ENCODE measurements around the gene EIF4G3.

Gene EIF4G3

DNA sequence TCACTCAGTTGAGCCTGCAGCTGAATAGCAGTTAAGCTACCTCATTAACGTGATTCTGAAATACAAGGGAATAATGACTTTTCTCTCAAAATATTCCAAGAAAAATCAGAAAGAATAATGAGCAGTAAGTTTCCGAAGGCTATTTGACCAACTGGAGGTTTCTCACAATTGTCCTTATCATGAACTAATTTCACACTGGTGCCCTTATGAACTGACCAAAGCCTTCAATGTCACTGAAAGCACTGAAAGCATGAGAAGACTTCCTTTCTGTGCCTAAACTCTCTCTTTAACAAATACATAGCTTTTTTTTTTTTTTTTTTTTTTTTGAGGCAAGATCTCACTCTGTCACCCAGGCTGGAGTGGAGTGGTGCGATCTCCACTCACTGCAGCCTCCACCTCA, 18.8 kb downstream of the EIF4G3 start:
- H3K4me3 ChIP-seq (ENCODE audit: low read depth, low read length) = no peak overlapping the region
- TF ChIP-seq, protein P1, sequence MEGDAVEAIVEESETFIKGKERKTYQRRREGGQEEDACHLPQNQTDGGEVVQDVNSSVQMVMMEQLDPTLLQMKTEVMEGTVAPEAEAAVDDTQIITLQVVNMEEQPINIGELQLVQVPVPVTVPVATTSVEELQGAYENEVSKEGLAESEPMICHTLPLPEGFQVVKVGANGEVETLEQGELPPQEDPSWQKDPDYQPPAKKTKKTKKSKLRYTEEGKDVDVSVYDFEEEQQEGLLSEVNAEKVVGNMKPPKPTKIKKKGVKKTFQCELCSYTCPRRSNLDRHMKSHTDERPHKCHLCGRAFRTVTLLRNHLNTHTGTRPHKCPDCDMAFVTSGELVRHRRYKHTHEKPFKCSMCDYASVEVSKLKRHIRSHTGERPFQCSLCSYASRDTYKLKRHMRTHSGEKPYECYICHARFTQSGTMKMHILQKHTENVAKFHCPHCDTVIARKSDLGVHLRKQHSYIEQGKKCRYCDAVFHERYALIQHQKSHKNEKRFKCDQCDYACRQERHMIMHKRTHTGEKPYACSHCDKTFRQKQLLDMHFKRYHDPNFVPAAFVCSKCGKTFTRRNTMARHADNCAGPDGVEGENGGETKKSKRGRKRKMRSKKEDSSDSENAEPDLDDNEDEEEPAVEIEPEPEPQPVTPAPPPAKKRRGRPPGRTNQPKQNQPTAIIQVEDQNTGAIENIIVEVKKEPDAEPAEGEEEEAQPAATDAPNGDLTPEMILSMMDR (IDR thresholded peaks at IDR 0.05; ENCODE audit: borderline replicate concordance, insufficient read depth, low read depth, low read length) = no peak

GRCh38 chr1:21157054-21157453, 19.6 kb downstream of the EIF4G3 start:
- H3K4me3 ChIP-seq (ENCODE audit: low read depth, low read length) = no peak overlapping the region
- TF ChIP-seq, protein P1 (IDR thresholded peaks at IDR 0.05; ENCODE audit: borderline replicate concordance, insufficient read depth, low read depth, low read length) = no peak

DNA sequence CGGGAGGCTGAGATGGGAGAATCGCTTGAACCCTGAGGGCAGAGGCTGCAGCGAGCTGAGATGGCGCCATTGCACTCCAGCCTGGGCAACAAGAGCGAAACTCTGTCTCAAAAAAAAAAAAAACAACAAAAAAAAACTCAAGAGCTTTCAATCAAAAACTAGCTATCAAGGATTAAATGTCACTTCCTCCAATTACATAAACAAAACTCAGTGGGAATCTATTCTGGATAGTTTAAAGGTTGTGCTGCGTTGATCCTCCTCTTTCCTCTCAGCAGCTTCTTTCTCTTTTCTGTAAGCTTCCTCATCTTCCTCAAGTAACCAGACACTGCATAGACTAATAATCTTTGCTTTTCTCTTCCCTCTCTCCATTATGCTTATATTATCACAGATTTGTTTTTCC, 20.7 kb downstream of the EIF4G3 start:
- TF ChIP-seq, protein P1 (IDR thresholded peaks at IDR 0.05; ENCODE audit: borderline replicate concordance, insufficient read depth, low read depth, low read length) = no peak
- H3K4me3 ChIP-seq (ENCODE audit: low read depth, low read length) = no peak overlapping the region

GRCh38 chr1:21154717-21155116, 22.0 kb downstream of the EIF4G3 start:
- no peak overlapping the region for H3K4me3 ChIP-seq (ENCODE audit: low read depth, low read length)
- TF ChIP-seq, protein P1 (IDR thresholded peaks at IDR 0.05; ENCODE audit: borderline replicate concordance, insufficient read depth, low read depth, low read length) = no peak

DNA sequence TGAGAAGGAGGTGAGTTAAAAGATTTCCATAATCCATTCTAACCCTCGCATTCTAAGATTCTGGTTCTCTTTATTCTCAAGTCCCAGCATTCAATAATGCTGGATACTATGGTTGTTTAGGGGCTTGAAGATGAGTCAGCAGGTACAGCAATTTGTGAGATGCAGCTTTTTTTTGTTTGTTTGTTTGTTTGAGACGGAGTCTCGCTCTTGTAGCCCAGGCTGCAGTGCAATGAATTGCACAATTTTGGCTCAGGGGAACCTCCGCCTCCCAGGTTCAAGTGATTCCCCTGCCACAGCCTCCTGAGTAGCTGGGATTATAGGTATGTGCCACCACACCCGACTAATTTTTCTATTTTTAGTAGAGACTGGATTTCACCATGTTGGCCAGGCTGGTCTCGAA, 23.3 kb downstream of the EIF4G3 start:
- TF ChIP-seq, protein P1 (IDR thresholded peaks at IDR 0.05; ENCODE audit: borderline replicate concordance, insufficient read depth, low read depth, low read length) = no peak

GRCh38 chr1:21152423-21153100, 24.1 kb downstream of the EIF4G3 start:
- no peak overlapping the region for H3K4me3 ChIP-seq (ENCODE audit: low read depth, low read length)
- TF ChIP-seq, protein P1 (IDR thresholded peaks at IDR 0.05; ENCODE audit: borderline replicate concordance, insufficient read depth, low read depth, low read length) = no peak

More for the DNA sequence above, 23.3 kb downstream of the EIF4G3 start:
- no peak overlapping the region for H3K4me3 ChIP-seq (ENCODE audit: low read depth, low read length)

GRCh38 chr1:21149855-21150432, 26.8 kb downstream of the EIF4G3 start:
- H3K4me3 ChIP-seq (ENCODE audit: low read depth, low read length) = no peak overlapping the region
- TF ChIP-seq, protein P1 (IDR thresholded peaks at IDR 0.05; ENCODE audit: borderline replicate concordance, insufficient read depth, low read depth, low read length) = no peak
